GM12801 (cell line): ENCODE measurements around the gene CALD1.

Experiments used
- TF ChIP-seq, protein P1 (sequence below): IDR thresholded peaks from one replicate; pipeline ENCODE4 v1.5.1; 2011; ENCODE audit warnings: control low read depth; ENCODE audit not compliant: insufficient read length; ENCODE audit errors: extremely low read depth

Gene CALD1

DNA sequence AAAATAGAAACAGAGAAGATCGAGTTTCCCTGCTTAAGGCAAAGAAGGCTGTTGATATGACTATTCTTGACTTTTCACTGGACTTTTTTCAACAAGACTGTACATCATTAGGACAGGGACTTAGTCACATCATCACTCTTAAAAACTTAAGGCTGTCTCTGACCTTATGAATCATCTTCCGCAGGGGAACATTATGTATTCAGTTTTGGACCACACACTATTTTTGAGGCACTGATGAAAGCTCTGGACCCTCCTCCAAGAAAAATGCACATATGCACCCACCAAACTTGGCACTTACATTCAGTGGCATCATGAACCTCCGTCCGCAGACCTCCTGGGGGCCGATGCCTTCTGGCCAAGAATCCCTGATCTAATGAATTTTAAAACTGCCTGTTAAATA lies 96.4 kb downstream of the CALD1 start:
- TF ChIP-seq, protein P1, sequence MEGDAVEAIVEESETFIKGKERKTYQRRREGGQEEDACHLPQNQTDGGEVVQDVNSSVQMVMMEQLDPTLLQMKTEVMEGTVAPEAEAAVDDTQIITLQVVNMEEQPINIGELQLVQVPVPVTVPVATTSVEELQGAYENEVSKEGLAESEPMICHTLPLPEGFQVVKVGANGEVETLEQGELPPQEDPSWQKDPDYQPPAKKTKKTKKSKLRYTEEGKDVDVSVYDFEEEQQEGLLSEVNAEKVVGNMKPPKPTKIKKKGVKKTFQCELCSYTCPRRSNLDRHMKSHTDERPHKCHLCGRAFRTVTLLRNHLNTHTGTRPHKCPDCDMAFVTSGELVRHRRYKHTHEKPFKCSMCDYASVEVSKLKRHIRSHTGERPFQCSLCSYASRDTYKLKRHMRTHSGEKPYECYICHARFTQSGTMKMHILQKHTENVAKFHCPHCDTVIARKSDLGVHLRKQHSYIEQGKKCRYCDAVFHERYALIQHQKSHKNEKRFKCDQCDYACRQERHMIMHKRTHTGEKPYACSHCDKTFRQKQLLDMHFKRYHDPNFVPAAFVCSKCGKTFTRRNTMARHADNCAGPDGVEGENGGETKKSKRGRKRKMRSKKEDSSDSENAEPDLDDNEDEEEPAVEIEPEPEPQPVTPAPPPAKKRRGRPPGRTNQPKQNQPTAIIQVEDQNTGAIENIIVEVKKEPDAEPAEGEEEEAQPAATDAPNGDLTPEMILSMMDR = no peak

GRCh38 chr7:134878746-134879357 lies 99.4 kb downstream of the CALD1 start:
- TF ChIP-seq, protein P1 = no peak

GRCh38 chr7:134879815-134880475 lies 100.5 kb downstream of the CALD1 start:
- TF ChIP-seq, protein P1 = no peak

GRCh38 chr7:134882481-134882880 lies 103.0 kb downstream of the CALD1 start:
- TF ChIP-seq, protein P1 = no peak

DNA sequence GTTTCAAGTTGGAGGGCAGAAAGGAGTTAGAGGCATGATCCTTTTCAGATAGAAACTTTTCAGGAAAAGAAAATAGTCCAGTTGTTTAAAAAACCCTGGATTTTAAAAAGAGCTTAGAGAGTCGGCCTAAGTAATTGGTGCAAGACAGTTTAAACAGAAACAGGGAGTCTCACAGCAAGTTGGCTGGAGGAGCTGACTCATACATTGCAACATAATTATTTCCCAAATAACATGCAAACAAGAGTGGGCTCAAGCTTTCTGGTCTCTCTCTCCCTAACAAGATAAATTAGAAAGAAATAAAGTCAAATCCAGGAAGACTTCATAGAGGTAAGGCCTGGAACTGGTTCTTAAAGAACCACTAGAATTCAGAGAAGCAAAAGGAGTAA lies 106.5 kb downstream of the CALD1 start:
- TF ChIP-seq, protein P1 = no peak

DNA sequence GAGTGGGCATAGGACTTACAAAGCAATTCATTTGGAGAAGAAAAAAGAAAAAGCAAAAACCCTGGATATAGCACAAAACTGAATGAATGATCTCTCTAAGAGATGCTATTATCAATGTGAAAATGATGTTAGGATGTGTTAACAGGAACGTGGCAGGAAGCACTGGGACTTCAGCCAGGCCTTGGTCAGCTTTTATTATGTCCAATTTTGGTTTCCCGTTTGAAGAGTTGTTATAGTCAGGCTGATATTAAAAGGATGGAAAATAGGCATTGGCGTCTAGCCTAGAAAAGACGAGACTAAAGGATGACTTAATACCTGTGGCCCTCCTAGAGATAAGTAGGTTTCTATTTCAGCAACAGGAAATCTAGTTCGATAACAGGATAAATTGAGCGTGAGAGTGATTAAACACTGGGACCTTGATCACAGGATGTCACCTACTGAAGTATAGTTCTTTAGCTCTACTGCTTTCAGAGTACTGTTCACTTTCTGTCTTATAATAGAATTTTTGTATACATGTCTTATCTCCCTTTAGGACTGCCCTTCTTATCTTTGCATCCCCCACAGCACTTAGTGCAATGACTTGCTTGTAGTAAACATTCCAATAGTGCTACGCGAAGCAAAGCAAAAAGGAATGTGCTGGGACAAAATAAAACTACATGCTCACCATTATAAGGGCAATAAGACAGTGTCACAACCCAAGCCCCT lies 107.1 kb downstream of the CALD1 start:
- TF ChIP-seq, protein P1 = no peak

- TF ChIP-seq, protein P1 = no peak
Observed at GRCh38 chr7:134887523-134887922, 108.1 kb downstream of the CALD1 start.
